Nephron (organoid): ENCODE data around the gene PPP6R2.

Source experiments
- H3K27ac Mint-ChIP-seq, 3 experiments: 2 replicates each; pipeline ENCODE4 v1.8.0; 2020; ENCODE audit warnings: mixed read lengths in 3 of 3, mild to moderate bottlenecking in 2 of 3, moderate library complexity in 1 of 3
- H3K27me3 Mint-ChIP-seq: 2 replicates; pipeline ENCODE4 v1.8.0; 2021; ENCODE audit warnings: low read depth, mild to moderate bottlenecking, moderate library complexity, mixed read lengths
- H3K36me3 Mint-ChIP-seq: 2 replicates; pipeline ENCODE4 v1.8.0; 2020; ENCODE audit warnings: low read depth, mixed read lengths
- H3K4me1 Mint-ChIP-seq: 2 replicates; pipeline ENCODE4 v1.8.0; 2020; ENCODE audit warnings: mixed read lengths
- H3K4me3 Mint-ChIP-seq, 3 experiments: 2 replicates each; pipeline ENCODE4 v1.8.0; 2020; ENCODE audit warnings: mild to moderate bottlenecking in 3 of 3, mixed read lengths in 3 of 3, moderate library complexity in 2 of 3
- H3K9me3 Mint-ChIP-seq: 2 replicates; pipeline ENCODE4 v1.8.0; 2020; ENCODE audit warnings: mixed read lengths
- TF ChIP-seq, protein P1 (sequence below), 3 experiments: fragments of 200-600 bp; sonication (generic); IDR thresholded peaks; one replicate each; pipeline ENCODE4 v1.5.0; 2021; ENCODE audit warnings: antibody characterized with exemption in 3 of 3; ENCODE audit not compliant: unreplicated experiment in 3 of 3

PPP6R2 gene

DNA sequence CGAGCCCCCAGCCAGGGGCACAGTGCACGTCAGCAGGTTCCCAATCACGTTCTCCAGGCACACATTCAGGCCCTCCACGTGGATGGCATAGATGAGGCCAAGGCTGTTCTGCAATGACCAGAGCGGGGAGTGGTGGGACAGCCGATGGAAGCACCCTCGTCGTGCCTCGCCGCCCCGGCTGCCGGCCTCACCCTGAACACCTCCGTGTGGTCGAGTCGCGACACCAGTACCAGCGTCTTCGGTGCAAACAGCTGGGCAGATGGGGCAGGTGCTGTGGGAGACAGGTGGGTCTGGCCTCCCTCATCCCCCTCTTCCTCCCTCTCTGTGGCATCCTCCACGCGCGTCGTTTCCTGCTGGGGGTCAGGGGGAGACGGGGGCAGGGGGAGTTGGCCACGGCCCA lies 124.2 kb downstream of the PPP6R2 start:
- TF ChIP-seq, protein P1, sequence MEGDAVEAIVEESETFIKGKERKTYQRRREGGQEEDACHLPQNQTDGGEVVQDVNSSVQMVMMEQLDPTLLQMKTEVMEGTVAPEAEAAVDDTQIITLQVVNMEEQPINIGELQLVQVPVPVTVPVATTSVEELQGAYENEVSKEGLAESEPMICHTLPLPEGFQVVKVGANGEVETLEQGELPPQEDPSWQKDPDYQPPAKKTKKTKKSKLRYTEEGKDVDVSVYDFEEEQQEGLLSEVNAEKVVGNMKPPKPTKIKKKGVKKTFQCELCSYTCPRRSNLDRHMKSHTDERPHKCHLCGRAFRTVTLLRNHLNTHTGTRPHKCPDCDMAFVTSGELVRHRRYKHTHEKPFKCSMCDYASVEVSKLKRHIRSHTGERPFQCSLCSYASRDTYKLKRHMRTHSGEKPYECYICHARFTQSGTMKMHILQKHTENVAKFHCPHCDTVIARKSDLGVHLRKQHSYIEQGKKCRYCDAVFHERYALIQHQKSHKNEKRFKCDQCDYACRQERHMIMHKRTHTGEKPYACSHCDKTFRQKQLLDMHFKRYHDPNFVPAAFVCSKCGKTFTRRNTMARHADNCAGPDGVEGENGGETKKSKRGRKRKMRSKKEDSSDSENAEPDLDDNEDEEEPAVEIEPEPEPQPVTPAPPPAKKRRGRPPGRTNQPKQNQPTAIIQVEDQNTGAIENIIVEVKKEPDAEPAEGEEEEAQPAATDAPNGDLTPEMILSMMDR (IDR thresholded peaks at IDR 0.05; ENCODE audit: unreplicated experiment in 3 of 3), result no peak
- Mint-ChIP-seq H3K27me3 (no peaks in the 10 kb centered on the region), H3K4me1 (peaks cover 18% of the 10 kb centered on the region), H3K4me3 (no peak overlapping the region), H3K36me3 (peaks cover 13% of the 10 kb centered on the region), H3K9me3 (no peaks in the 10 kb centered on the region), H3K27ac (no peak overlapping the region)

DNA sequence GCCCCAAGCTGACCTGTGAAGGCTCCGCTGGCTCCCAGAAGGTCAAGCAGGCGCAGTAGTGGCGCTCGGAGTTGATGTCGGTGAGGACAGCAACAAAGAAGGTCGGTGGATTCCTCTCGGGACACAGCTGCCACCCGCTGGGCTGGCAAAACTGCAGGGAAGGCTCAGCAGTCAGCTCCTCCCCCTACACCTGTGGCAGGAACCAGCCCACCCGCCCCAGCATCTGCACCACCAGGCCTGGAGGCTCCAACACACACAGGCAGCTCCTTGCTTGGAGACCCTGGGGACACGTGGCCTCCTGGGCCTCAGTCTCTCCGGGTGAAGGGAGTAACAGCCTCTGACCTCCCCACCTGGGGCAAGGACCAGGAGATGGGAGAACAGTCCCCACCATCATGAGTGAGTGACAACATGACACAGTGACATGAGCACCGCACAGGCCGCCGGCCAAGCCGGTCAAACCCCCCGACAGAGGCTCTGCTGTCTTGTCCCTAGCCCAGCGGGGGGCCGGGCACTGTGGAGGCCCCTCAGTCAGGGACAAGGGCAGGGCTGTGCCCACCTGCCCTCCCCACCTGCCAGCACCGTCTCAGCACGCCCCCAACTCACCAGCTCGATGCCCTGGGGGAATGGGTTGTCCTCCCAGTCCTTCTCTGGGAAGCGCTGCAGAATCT lies 124.8 kb downstream of the PPP6R2 start:
- H3K36me3 Mint-ChIP-seq, result peaks cover 12% of the 10 kb centered on the region
- H3K9me3 Mint-ChIP-seq, result no peaks in the 10 kb centered on the region

DNA sequence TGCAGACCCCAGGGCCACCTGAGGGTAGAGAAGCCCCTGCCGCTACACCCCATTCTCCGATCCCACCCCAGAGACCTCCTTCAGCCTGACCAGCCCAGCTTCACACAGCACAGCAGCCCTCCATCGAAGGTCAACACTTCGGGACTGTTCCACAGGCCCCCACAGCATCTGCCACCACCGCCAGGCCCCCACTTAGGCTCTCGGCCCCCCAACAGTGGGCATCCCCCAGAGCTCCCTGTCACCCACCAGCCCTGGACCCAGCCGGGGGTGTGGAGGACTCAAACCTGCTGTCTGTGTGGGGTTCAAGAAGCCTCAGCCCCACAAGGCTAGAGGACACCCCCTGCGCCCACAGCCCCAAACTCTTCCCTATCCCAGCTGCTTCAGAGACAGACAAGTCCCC lies 125.5 kb downstream of the PPP6R2 start:
- Mint-ChIP-seq H3K4me1 (peaks cover 28% of the 10 kb centered on the region), H3K27me3 (no peaks in the 10 kb centered on the region), H3K4me3 (peak overlapping the region in 1 of 3 experiments; percentile 34), H3K36me3 (peaks cover 8% of the 10 kb centered on the region), H3K9me3 (no peaks in the 10 kb centered on the region), H3K27ac (no peak overlapping the region)
- TF ChIP-seq, protein P1 (IDR thresholded peaks at IDR 0.05; ENCODE audit: unreplicated experiment in 3 of 3), result no peak

More for the DNA sequence above, 124.8 kb downstream of the PPP6R2 start:
- Mint-ChIP-seq H3K4me1 (peaks cover 20% of the 10 kb centered on the region), H3K27ac (no peak overlapping the region), H3K27me3 (no peaks in the 10 kb centered on the region), H3K4me3 (no peak overlapping the region)
- TF ChIP-seq, protein P1 (IDR thresholded peaks at IDR 0.05; ENCODE audit: unreplicated experiment in 3 of 3), result no peak

DNA sequence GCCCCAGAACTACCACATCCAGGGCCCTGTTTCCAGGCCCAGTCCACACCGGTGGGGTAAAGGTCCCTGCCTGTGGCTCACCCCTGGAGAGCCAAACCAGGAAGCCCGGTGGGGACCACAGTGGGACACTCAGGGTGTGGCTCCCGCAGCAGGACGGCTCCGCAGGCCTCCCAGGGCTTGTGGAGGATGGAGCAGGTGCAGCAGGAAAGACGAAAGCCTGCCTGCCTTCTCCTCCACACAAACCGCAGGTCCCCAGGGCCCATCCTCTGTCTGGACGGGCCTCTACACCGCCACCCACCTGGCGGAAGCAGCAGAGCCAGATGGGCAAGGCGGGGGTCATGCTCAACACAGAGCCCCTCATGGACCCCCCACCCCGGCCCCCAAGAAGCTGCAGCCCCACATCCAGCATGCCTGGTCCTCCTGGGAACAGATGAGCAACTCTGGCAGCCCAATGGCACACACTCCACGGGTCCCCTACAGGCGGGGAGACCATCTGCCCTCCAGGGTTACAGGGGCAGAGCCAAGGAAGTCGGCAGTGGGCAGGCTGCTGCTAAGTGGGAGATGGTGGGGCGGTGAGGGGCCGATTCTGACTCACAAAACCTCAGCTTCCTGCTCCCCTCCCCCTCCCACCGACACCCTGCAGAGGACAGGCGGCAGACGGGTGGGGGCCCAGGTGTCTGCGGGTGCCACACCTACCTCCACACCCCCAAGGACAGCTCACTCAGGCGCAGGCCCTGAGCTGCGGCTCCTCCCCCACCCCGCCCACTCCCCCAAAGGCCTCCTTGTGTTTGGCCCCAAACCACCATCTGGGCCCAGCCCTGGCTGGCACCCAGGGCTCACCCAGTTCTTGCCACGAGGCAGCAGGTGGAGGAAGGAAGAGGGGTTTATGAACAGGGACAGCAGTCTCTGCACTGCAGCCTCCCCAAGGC lies 126.5 kb downstream of the PPP6R2 start:
- H3K27ac Mint-ChIP-seq, result no peak overlapping the region
- peaks cover 35% of the 10 kb centered on the region for H3K4me1 Mint-ChIP-seq
- H3K4me3 Mint-ChIP-seq, result no peak overlapping the region
- TF ChIP-seq, protein P1 (IDR thresholded peaks at IDR 0.05; ENCODE audit: unreplicated experiment in 3 of 3), result no peak
- no peaks in the 10 kb centered on the region for H3K27me3 Mint-ChIP-seq
- H3K36me3 Mint-ChIP-seq, result peaks cover 6% of the 10 kb centered on the region
- no peaks in the 10 kb centered on the region for H3K9me3 Mint-ChIP-seq

DNA sequence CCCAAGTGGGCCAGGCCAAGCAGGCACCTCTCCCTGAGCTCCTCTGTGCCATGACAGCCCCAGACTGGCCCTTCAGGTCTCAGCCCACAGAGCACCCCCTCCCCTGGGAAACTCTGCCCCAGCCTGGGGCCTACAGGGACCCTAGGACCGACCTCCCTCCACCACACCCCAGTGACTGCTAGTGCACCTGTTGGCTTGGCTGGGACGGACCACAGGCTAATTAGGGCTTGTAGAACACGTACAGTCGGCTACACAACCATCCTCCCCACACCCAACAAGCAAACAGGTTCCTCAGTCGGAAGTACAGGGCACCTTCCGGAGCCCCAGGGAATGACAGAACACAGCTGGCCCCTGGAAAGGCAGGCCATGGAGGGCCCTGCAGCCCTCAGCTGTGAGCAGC lies 127.4 kb downstream of the PPP6R2 start:
- Mint-ChIP-seq H3K4me3 (peak overlapping the region; percentile 12 to 63 (median 43)), H3K27me3 (no peaks in the 10 kb centered on the region), H3K36me3 (peaks cover 6% of the 10 kb centered on the region), H3K4me1 (peaks cover 35% of the 10 kb centered on the region), H3K27ac (peak overlapping the region in 1 of 3 experiments; percentile 42), H3K9me3 (no peaks in the 10 kb centered on the region)
- TF ChIP-seq, protein P1 (IDR thresholded peaks at IDR 0.05; ENCODE audit: unreplicated experiment in 3 of 3), result no peak
